Nephron progenitor cell (in vitro differentiated cells): Measurements from ENCODE around the gene GNLY.
"Not testable (repeated sequence)": the region's sequence is repeated elsewhere in the genome, so short reads cannot be mapped to it uniquely, and the experiment has no call there.

Experiments used
- DNase-seq: peaks from one replicate; pipeline ENCODE4 v3.0.0; 2021
- H3K27ac Mint-ChIP-seq: 2 replicates; pipeline ENCODE4 v1.8.0; 2021; ENCODE audit warnings: mild to moderate bottlenecking, moderate library complexity, mixed read lengths
- H3K27me3 Mint-ChIP-seq: 2 replicates; pipeline ENCODE4 v1.8.0; 2021; ENCODE audit warnings: mild to moderate bottlenecking, low read depth, mixed read lengths; ENCODE audit not compliant: poor library complexity
- H3K36me3 Mint-ChIP-seq: 2 replicates; pipeline ENCODE4 v1.8.0; 2021; ENCODE audit warnings: low read depth, mixed read lengths
- H3K4me1 Mint-ChIP-seq: 2 replicates; pipeline ENCODE4 v1.8.0; 2021; ENCODE audit warnings: mixed read lengths
- H3K4me3 Mint-ChIP-seq: 2 replicates; pipeline ENCODE4 v1.8.0; 2021; ENCODE audit warnings: mild to moderate bottlenecking, moderate library complexity, mixed read lengths
- H3K9me3 Mint-ChIP-seq: 2 replicates; pipeline ENCODE4 v1.8.0; 2021; ENCODE audit warnings: mild to moderate bottlenecking, moderate library complexity, mixed read lengths
- TF ChIP-seq, protein P1 (sequence below): fragments of 200-600 bp; sonication (generic); IDR thresholded peaks from 2 replicates; pipeline ENCODE4 v1.5.0; 2021; ENCODE audit warnings: antibody characterized with exemption

Gene GNLY

DNA sequence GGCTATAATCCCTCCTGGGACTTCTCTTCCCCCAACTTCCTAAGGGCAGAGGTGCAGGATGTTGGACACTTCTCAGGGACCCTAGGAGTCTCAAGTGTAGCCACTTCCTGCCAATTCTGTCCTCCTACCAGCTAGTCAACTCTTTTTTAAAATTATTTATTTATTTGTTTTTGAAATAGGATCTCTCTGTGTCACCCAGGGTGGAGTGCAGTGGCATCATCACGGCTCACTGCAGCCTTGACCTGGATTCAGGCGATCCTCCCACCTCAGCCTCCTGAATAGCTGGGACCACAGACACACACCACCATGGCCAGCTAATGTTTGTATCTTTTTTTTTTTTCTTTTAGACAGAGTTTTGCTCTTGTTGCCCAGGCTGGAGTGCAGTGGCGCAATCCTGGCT lies 37.7 kb upstream of the GNLY start:
- H3K4me3 Mint-ChIP-seq = no peak overlapping the region
- no peak overlapping the region for H3K27ac Mint-ChIP-seq
- H3K9me3 Mint-ChIP-seq = no peaks in the 10 kb centered on the region
- H3K27me3 Mint-ChIP-seq = no peaks in the 10 kb centered on the region
- no peak for DNase-seq
- H3K4me1 Mint-ChIP-seq = no peaks in the 10 kb centered on the region
- H3K36me3 Mint-ChIP-seq = peaks cover 50% of the 10 kb centered on the region
- TF ChIP-seq, protein P1, sequence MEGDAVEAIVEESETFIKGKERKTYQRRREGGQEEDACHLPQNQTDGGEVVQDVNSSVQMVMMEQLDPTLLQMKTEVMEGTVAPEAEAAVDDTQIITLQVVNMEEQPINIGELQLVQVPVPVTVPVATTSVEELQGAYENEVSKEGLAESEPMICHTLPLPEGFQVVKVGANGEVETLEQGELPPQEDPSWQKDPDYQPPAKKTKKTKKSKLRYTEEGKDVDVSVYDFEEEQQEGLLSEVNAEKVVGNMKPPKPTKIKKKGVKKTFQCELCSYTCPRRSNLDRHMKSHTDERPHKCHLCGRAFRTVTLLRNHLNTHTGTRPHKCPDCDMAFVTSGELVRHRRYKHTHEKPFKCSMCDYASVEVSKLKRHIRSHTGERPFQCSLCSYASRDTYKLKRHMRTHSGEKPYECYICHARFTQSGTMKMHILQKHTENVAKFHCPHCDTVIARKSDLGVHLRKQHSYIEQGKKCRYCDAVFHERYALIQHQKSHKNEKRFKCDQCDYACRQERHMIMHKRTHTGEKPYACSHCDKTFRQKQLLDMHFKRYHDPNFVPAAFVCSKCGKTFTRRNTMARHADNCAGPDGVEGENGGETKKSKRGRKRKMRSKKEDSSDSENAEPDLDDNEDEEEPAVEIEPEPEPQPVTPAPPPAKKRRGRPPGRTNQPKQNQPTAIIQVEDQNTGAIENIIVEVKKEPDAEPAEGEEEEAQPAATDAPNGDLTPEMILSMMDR = no peak

DNA sequence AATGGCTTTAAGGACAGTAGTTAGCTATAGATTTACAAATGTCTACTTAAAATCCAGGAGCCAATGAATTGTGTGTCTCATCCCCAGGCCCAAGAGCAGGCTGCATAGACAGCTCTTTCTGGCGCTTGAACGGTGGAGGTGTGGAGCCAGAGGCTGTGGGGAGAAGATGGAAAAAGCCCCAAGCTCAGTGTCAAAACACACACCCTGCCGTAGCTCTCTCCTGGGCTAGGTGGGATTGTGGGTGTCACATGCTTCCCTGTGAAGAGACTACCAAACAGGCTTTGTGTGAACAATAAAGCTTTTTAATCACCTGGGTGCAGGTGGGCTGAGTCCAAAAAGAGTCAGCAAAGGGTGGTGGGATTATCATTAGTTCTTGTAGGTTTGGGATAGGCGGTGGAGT lies 36.8 kb upstream of the GNLY start:
- not testable (repeated sequence) for H3K9me3 Mint-ChIP-seq, H3K27ac Mint-ChIP-seq, H3K4me1 Mint-ChIP-seq, H3K27me3 Mint-ChIP-seq, H3K4me3 Mint-ChIP-seq, DNase-seq
- H3K36me3 Mint-ChIP-seq = peaks cover 42% of the 10 kb centered on the region

DNA sequence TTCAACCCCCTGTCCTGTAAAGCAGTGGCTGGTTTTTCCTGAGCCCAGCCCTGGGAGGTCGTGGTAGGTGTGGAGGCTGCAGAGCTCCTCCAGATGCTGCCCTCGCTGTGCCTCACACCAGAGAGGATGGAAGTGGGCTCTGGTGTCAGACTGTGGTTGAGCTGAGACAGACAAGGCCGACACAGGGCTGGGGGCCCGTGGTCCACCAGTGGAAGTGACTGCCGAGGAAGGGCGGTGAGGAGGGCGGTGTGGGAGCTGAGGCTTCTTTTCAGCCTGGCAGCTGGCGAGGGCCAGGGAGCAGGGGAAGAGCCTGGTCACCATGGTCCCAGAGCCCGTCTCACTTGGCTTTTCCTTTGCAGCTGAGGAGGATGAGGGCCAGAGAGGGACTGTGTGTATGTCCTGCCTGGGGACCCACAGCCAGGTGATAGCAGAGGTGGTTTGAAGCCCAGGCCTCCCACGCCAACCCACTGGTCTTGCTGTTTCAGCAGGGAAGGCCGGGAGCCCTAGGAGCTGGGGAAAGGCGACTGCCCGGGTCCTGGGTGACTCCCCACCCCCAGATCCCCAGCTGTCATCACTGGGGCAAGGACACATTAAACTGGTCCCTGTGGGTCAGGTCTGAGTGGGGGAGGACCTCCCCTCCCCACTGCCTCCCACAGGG lies 34.7 kb upstream of the GNLY start:
- Mint-ChIP-seq H3K4me1 (no peaks in the 10 kb centered on the region), H3K36me3 (peaks cover 23% of the 10 kb centered on the region)
- TF ChIP-seq, protein P1 = no peak

DNA sequence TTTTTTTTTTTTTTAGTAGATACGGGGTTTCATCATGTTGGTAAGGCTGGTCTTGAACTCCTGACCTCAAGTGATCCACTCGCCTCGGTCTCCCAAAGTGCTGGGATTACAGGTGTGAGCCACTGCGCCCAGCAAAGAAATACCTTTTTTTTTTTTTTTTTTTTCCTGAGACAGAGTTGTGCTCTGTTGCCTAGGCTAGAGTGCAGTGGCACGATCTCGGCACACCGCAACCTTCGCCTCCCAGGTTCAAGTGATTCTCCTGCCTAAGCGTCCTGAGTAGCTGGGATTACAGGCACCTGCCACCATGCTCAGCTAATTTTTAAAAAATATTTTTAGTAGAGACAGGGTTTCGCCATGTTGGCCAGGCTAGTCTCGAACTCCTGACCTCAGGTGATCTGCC lies 33.9 kb upstream of the GNLY start:
- H3K4me1 Mint-ChIP-seq, DNase-seq, H3K9me3 Mint-ChIP-seq, H3K27ac Mint-ChIP-seq, H3K4me3 Mint-ChIP-seq, H3K27me3 Mint-ChIP-seq: not testable (repeated sequence)
- H3K36me3 Mint-ChIP-seq = peaks cover 23% of the 10 kb centered on the region

More for the DNA sequence above, 34.7 kb upstream of the GNLY start:
- Mint-ChIP-seq H3K9me3 (no peaks in the 10 kb centered on the region), H3K4me3 (no peak overlapping the region), H3K27me3 (no peaks in the 10 kb centered on the region), H3K27ac (no peak overlapping the region)
- DNase-seq = no peak

DNA sequence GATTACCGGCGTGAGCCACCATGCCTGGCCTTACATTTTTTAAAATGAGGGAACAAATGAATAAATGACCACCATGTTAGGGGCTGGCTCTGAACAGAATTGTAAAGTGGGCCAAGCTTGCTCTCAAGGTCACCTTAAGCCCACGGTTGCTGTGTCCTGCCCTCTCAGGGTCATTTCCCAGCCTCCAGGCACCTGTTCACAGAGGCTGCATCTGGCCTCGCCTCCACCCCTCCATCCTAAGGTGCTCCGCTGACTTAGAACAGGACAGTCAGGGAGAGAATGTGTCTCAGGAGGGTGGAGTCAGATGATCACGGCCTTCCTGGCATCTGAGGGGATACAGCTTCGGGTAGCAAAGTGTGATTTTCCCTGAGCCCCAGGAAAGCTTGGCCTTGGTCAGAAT lies 33.4 kb upstream of the GNLY start:
- DNase-seq = no peak
- H3K9me3 Mint-ChIP-seq = no peaks in the 10 kb centered on the region
- TF ChIP-seq, protein P1 = no peak
- H3K4me1 Mint-ChIP-seq = no peaks in the 10 kb centered on the region
- H3K36me3 Mint-ChIP-seq = peaks cover 23% of the 10 kb centered on the region
- H3K27ac Mint-ChIP-seq = no peak overlapping the region
- H3K4me3 Mint-ChIP-seq = no peak overlapping the region
- no peaks in the 10 kb centered on the region for H3K27me3 Mint-ChIP-seq

DNA sequence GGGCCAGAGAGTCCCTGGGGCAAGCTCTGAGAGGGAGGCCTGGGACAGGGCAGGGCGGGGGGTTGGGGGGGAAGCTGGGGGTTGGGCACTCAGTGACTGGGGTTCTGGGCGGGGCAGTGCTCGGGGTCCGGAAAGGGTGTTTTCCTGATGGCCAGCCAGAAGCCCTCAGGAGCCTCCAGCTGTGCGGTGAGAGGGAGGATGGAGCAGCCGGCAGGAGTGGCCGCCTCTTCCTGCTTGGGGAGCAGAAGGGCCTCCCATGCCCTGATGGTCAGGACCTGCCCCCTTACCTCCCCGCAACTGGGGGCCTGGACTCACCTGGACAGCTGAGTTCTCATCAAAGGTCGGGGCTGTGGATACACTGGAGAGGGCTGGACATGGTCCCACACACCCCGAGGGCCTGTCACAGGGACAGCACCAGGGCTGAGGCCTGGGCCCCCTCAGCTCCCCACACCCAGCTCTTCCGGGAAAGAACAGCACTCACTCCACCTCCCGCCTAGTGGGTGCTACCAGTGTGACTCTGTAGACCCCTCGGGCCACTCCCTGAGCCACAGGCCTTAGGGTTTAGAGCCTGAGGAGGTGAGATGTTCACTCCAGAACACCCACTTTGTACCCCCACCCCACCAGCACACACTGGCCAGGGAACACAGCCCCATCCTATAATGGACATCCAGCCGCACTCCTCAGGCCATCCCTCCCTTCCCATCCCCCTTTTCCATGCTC lies 32.9 kb upstream of the GNLY start:
- H3K36me3 Mint-ChIP-seq = peaks cover 17% of the 10 kb centered on the region
- no peaks in the 10 kb centered on the region for H3K27me3 Mint-ChIP-seq
- no peaks in the 10 kb centered on the region for H3K4me1 Mint-ChIP-seq
- TF ChIP-seq, protein P1 = no peak
- no peak overlapping the region for H3K4me3 Mint-ChIP-seq
- H3K9me3 Mint-ChIP-seq = no peaks in the 10 kb centered on the region
- no peak for DNase-seq
- no peak overlapping the region for H3K27ac Mint-ChIP-seq
